Psoas muscle (tissue), 8 donors: Measurements from ENCODE around the gene KLHDC7A. TPM values are rescaled to one million over a fixed set of nuclear protein-coding genes. Genes with fewer than 3 reads are reported as not detected.

Source experiments
- ATAC-seq, 4 donors: fragments of 200-7000 bp; cut with Tn5 transposase; one replicate each; pipeline ENCODE4 v1.9.1; 2020; ENCODE audit warnings: moderate library complexity in 3 of 4, mild to moderate bottlenecking in 2 of 4
- DNase-seq, 2 donors: peaks; one replicate each; pipeline ENCODE4 v3.0.0-alpha.2; 2020
- H3K27ac ChIP-seq: fragments of 200-600 bp; one replicate; pipeline ENCODE4 v1.8.0; 2022
- H3K27me3 ChIP-seq, 3 donors: fragments of 200-600 bp in 1 of 3; one replicate each; pipeline versions ENCODE4 v1.6.1 to v1.8.0; 2013 to 2022; ENCODE audit warnings: low read length in 2 of 3, mild to moderate bottlenecking in 2 of 3, moderate library complexity in 1 of 3; ENCODE audit not compliant: insufficient read depth in 3 of 3
- H3K36me3 ChIP-seq, 2 donors: fragments of 200-600 bp in 1 of 2; one replicate each; pipeline versions ENCODE4 v1.6.1 to v1.8.0; 2013 to 2022; ENCODE audit warnings: low read depth in 1 of 2, mild to moderate bottlenecking in 1 of 2, moderate library complexity in 1 of 2; ENCODE audit not compliant: insufficient read depth in 1 of 2
- H3K4me1 ChIP-seq: fragments of 200-600 bp; one replicate; pipeline ENCODE4 v1.8.0; 2022
- H3K4me3 ChIP-seq: fragments of 200-600 bp; one replicate; pipeline ENCODE4 v1.8.0; 2022; ENCODE audit warnings: mild to moderate bottlenecking
- H3K9me3 ChIP-seq: fragments of 200-600 bp; one replicate; pipeline ENCODE4 v1.8.0; 2022
- WGBS, 3 donors: extraction: QIAGEN DNeasy Blood & Tissue Kit; methylation state at CpG; one replicate each; pipeline versions ENCODE4 v1.1.6 to v1.1.7; 2013; 5-methylcytosine and 5-hydroxymethylcytosine counted together
- intact Hi-C, 2 donors: fragments of 100-400 bp; cut with DNase I; formaldehyde crosslinking; loops; one replicate each; pipeline versions ENCODE4 v1.11.0 to v1.14.2; 2022
- polyA plus RNA-seq, 3 donors: library from polyadenylated mRNA; stranded (reverse); fragments of 200-250 nt; gene quantifications; one replicate each; pipeline ENCODE4 v1.2.3, GENCODE V29; 2013
- total RNA-seq, 4 donors: library from RNA; stranded (reverse); fragmentation: NEBNext Ultra II Directional in 2 of 4; extraction: Animal tissue kit (Norgen Biotek cat#: 25700) in 2 of 4; gene quantifications; one replicate each; pipeline versions ENCODE4 v1.2.1 to v1.2.4, GENCODE V29; 2021 to 2023
- TF ChIP-seq, protein P1 (sequence below): fragments of 200-600 bp; IDR thresholded peaks from one replicate; pipeline ENCODE4 v1.8.0; 2022; ENCODE audit warnings: antibody characterized with exemption
- donor health status: healthy with polysubstance abuse.
- donor health status: DM: no; HTN: no; CAD: no; lungs with moderate emphysema.
- donor health status: Bipolar disorder and iron deficiency.
- donor health status: healthy.
- donor health status: DM: yes; HTN: yes; CAD: no.
- donor health status: DM: no; HTN: no; CAD: no.
- donor health status: DM: no; HTN: no; CAD: no.
- donor health status: DM: yes; HTN: yes; CAD: no.

Gene KLHDC7A
- total and polyA plus RNA-seq, 7 donors = 0.01 TPM; not detected in 6

- no peaks in the 10 kb centered on the region for H3K4me1 ChIP-seq
- no peak for ATAC-seq
- no peaks in the 10 kb centered on the region for H3K9me3 ChIP-seq
- TF ChIP-seq, protein P1, sequence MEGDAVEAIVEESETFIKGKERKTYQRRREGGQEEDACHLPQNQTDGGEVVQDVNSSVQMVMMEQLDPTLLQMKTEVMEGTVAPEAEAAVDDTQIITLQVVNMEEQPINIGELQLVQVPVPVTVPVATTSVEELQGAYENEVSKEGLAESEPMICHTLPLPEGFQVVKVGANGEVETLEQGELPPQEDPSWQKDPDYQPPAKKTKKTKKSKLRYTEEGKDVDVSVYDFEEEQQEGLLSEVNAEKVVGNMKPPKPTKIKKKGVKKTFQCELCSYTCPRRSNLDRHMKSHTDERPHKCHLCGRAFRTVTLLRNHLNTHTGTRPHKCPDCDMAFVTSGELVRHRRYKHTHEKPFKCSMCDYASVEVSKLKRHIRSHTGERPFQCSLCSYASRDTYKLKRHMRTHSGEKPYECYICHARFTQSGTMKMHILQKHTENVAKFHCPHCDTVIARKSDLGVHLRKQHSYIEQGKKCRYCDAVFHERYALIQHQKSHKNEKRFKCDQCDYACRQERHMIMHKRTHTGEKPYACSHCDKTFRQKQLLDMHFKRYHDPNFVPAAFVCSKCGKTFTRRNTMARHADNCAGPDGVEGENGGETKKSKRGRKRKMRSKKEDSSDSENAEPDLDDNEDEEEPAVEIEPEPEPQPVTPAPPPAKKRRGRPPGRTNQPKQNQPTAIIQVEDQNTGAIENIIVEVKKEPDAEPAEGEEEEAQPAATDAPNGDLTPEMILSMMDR = no peak
- H3K36me3 ChIP-seq = no peaks in the 10 kb centered on the region
- H3K27me3 ChIP-seq = peaks cover 0 to 5% (median 0%) of the 10 kb centered on the region in 3 donors
- intact Hi-C loops = no loop called here
- no peak overlapping the region for H3K27ac ChIP-seq
- no peak for DNase-seq
- WGBS, 3 donors = 61 to 67% (median 61%) methylated on average over 3 of the region's 3 CpGs
- no peak overlapping the region for H3K4me3 ChIP-seq
These were observed 36.2 kb upstream of the KLHDC7A start for GRCh38 chr1:18444563-18444962.

DNA sequence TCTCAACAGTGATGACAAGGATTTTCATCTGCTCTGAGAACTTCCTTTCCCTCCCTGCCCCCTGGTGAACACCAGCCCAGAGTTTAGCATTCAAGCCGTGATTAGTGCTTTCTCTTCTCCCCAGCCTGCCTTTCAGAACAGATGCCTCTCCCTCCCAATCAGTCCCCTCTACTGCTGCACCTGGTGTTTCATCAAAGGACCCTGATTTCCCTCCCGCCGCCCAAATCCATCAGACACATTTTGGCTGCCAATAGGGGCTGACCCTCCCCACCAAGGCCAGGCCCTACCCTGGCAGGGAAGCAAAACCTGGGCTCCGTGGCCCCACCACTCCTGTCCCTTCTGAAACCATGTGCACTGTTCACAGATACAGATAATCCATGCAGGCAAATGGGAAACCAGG is 34.0 kb upstream of the KLHDC7A start:
- TF ChIP-seq, protein P1 = no peak
- 50 to 64% (median 62%) methylated on average over 4 of the region's 4 CpGs for WGBS, 3 donors
- no peaks in the 10 kb centered on the region for H3K4me1 ChIP-seq
- intact Hi-C loops = no loop called here
- ATAC-seq = no peak
- H3K9me3 ChIP-seq = no peaks in the 10 kb centered on the region
- H3K27ac ChIP-seq = no peak overlapping the region
- H3K27me3 ChIP-seq = peaks cover 0 to 3% (median 0%) of the 10 kb centered on the region in 3 donors
- DNase-seq = no peak
- H3K4me3 ChIP-seq = no peak overlapping the region
- H3K36me3 ChIP-seq = no peaks in the 10 kb centered on the region

GRCh38 chr1:18447509-18448220 is 33.1 kb upstream of the KLHDC7A start:
- no peak overlapping the region for H3K27ac ChIP-seq
- ATAC-seq = no peak
- intact Hi-C loops = no loop called here
- DNase-seq = no peak
- 77 to 84% (median 83%) methylated on average over 12 to 13 of the region's 13 CpGs for WGBS, 3 donors
- H3K4me3 ChIP-seq = no peak overlapping the region
- H3K9me3 ChIP-seq = no peaks in the 10 kb centered on the region
- no peaks in the 10 kb centered on the region for H3K4me1 ChIP-seq
- peaks cover 0 to 3% (median 0%) of the 10 kb centered on the region in 3 donors for H3K27me3 ChIP-seq
- H3K36me3 ChIP-seq = no peaks in the 10 kb centered on the region
- TF ChIP-seq, protein P1 = no peak

DNA sequence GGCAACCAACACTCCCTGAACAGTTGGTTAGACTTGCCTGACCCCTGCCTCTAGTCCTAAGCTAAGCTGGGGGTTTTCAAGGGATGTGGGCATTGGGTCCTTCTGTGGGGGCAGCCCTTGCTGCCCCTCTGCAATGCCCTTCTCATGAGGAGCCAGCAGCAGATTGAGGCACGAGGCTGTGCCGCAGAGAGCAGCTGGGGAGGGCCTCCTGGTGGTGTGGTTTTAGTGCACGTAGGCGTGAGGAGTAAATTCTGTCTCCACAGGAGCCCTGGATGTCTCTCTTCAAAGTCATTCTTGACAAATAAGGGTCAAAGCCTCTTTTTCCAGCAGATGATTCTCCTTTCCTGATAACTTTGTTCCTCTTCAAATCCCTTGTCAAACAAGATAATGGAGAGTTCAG is 31.8 kb upstream of the KLHDC7A start:
- TF ChIP-seq, protein P1 = no peak
- no peak for DNase-seq
- Histone ChIP-seq H3K36me3 (no peaks in the 10 kb centered on the region), H3K27me3 (peaks cover 0 to 3% (median 0%) of the 10 kb centered on the region in 3 donors), H3K27ac (no peak overlapping the region), H3K9me3 (no peaks in the 10 kb centered on the region), H3K4me3 (no peak overlapping the region), H3K4me1 (no peaks in the 10 kb centered on the region)
- no peak for ATAC-seq
- WGBS, 3 donors = 21 to 32% (median 23%) methylated on average over 4 of the region's 4 CpGs
- intact Hi-C loops = no loop called here

DNA sequence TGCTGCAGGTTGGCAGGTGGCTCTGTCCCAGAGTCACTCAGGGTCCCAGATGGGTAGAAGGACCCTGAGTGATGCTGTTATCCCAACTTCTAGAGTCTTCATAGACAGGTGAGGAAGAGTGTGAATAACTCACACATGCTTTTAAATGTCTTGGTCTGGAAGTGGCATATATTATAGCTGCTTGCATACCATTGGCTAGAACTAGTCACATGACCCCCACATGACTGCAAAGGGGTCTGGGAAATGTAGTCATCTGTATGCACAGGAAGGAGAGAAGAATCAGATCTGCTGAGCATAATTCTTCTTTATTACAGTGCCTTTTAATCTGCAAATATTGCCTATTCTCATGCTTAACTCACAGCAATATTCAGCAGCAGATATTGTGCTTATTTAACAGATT is 28.2 kb upstream of the KLHDC7A start:
- Histone ChIP-seq H3K4me3 (no peak overlapping the region), H3K9me3 (no peaks in the 10 kb centered on the region), H3K27me3 (peaks cover 0 to 6% (median 3%) of the 10 kb centered on the region in 3 donors), H3K36me3 (no peaks in the 10 kb centered on the region), H3K27ac (no peak overlapping the region), H3K4me1 (no peaks in the 10 kb centered on the region)
- DNase-seq (no peak), ATAC-seq (no peak)
- intact Hi-C loops = no loop called here
- TF ChIP-seq, protein P1 = no peak
